Lower leg skin (tissue), 3 donors: ENCODE data around the gene ZNF318.

Experiments
- POLR2A ChIP-seq, 2 donors: fragments of 450-650 bp; IDR thresholded peaks; one replicate each; pipeline ENCODE4 v1.6.1; 2016 to 2017; ENCODE audit warnings: antibody characterized with exemption in 2 of 2, mild to moderate bottlenecking in 1 of 2, moderate library complexity in 1 of 2
- TF ChIP-seq, protein P1 (sequence below), 3 donors: fragments of 450-650 bp; IDR thresholded peaks; one replicate each; pipeline ENCODE4 v1.5.1; 2016; ENCODE audit warnings: antibody characterized with exemption in 3 of 3, mild to moderate bottlenecking in 3 of 3, moderate library complexity in 2 of 3

DNA sequence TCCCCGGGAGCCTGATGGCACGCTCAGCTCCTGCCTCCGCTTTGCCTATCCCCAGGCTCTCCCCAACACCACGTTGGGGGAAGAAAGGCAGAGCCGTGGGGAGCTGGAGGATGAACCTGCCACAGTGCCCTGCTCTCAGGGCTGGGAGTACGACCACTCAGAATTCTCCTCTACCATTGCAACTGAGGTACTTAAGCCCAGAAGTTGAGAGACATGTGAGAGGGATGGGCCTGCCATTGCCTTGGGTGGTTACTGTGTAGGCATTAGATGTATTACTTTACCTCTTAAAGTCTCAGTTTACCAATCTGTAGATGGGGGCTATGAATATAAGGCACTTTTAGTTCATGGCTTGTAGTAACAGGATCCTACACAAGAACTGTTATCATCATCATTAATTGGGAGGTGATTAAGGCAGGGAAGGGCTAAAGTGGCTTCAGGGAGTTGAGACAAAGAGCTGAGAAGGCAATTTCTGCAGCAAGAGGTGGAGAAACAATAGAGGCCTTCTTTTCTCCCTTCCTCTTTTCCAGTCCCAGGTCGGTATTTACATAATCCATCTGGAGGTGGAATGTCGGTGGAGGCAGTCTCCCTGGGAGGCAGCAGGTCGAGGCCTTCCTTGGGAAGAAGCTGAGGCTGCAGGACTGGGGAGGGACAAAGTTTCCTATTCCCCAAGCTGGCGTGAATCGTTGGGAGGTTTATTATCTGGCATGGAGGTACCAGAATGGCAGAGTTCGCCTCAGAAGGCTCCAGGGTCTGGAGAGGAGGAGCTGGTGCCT lies 70.7 kb downstream of the ZNF318 start:
- TF ChIP-seq, protein P1, sequence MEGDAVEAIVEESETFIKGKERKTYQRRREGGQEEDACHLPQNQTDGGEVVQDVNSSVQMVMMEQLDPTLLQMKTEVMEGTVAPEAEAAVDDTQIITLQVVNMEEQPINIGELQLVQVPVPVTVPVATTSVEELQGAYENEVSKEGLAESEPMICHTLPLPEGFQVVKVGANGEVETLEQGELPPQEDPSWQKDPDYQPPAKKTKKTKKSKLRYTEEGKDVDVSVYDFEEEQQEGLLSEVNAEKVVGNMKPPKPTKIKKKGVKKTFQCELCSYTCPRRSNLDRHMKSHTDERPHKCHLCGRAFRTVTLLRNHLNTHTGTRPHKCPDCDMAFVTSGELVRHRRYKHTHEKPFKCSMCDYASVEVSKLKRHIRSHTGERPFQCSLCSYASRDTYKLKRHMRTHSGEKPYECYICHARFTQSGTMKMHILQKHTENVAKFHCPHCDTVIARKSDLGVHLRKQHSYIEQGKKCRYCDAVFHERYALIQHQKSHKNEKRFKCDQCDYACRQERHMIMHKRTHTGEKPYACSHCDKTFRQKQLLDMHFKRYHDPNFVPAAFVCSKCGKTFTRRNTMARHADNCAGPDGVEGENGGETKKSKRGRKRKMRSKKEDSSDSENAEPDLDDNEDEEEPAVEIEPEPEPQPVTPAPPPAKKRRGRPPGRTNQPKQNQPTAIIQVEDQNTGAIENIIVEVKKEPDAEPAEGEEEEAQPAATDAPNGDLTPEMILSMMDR (IDR thresholded peaks at IDR 0.05): no peak
- TF ChIP-seq POLR2A (IDR thresholded peaks at IDR 0.05): no peak
